BJ (cell line): ENCODE measurements around the gene POC5. TPM values are rescaled to one million over a fixed set of nuclear protein-coding genes. Genes with fewer than 3 reads are reported as not detected.

Experiments used
- CTCF ChIA-PET: fragments of 350-600 bp; formaldehyde crosslinking; extraction: SDS; loops from one replicate; lab custom pipeline; 2021; ENCODE audit warnings: antibody characterized with exemption, inconsistent platforms; lab: Yijun Ruan, JAX
- POLR2A ChIA-PET: fragments of 300-600 bp; sonication (Branson Sonifier 250); formaldehyde crosslinking; extraction: SDS; loops from one replicate; lab custom pipeline; 2021; ENCODE audit warnings: antibody characterized with exemption; lab: Charles Lee
- DNase-seq: peaks from one replicate; pipeline ENCODE4 v3.0.0-alpha.2; 2011; ENCODE audit warnings: low read depth
- H3K27me3 ChIP-seq: 2 replicates; pipeline ENCODE4 v1.6.0; 2011; ENCODE audit warnings: low read length; ENCODE audit not compliant: control insufficient read depth, insufficient read depth
- H3K36me3 ChIP-seq: 2 replicates; pipeline ENCODE4 v1.5.1; 2011; ENCODE audit warnings: low read length; ENCODE audit not compliant: control insufficient read depth, insufficient read depth
- H3K4me3 ChIP-seq: 2 replicates; pipeline ENCODE4 v1.5.1; 2011; ENCODE audit warnings: low read depth, mild to moderate bottlenecking, control low read depth, low read length
- polyA plus RNA-seq: library from polyadenylated mRNA; depleted of rRNA; stranded (reverse); fragments of >200 nt; gene quantifications from 2 replicates; pipeline ENCODE4 v1.2.3, GENCODE V29; 2011
- TF ChIP-seq, protein P1 (sequence below): IDR thresholded peaks from 2 replicates; pipeline ENCODE4 v1.5.1; 2011; ENCODE audit warnings: low read depth, mild to moderate bottlenecking, control low read depth, inconsistent platforms, low read length, moderate library complexity; ENCODE audit not compliant: insufficient read depth

Gene POC5
- polyA plus RNA-seq, 1 experiment: 8.4 TPM

DNA sequence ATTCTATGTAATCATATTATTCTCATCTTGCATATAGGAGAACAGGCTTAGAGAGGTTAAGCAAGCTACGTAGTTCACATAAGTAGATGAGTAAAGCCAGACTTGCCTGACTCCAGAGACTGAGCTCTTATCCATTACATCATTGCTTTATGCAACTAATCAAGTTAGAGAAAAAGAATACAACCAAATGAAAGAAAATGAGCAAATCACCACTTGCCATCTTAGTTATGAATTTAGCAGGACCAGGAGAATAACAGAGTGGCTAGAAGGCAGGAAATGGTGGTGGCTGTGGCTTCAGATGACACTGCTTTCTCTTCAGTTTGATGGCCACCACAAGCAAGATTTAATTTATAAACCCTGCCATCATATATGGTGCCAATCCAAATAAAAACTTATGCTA, 26.6 kb downstream of the POC5 start:
- H3K27me3 ChIP-seq: no peaks in the 10 kb centered on the region
- no peaks in the 10 kb centered on the region for H3K36me3 ChIP-seq
- CTCF ChIA-PET: no interaction called here
- no peak overlapping the region for H3K4me3 ChIP-seq
- DNase-seq: no peak
- TF ChIP-seq, protein P1, sequence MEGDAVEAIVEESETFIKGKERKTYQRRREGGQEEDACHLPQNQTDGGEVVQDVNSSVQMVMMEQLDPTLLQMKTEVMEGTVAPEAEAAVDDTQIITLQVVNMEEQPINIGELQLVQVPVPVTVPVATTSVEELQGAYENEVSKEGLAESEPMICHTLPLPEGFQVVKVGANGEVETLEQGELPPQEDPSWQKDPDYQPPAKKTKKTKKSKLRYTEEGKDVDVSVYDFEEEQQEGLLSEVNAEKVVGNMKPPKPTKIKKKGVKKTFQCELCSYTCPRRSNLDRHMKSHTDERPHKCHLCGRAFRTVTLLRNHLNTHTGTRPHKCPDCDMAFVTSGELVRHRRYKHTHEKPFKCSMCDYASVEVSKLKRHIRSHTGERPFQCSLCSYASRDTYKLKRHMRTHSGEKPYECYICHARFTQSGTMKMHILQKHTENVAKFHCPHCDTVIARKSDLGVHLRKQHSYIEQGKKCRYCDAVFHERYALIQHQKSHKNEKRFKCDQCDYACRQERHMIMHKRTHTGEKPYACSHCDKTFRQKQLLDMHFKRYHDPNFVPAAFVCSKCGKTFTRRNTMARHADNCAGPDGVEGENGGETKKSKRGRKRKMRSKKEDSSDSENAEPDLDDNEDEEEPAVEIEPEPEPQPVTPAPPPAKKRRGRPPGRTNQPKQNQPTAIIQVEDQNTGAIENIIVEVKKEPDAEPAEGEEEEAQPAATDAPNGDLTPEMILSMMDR: no peak
- POLR2A ChIA-PET: no interaction called here

DNA sequence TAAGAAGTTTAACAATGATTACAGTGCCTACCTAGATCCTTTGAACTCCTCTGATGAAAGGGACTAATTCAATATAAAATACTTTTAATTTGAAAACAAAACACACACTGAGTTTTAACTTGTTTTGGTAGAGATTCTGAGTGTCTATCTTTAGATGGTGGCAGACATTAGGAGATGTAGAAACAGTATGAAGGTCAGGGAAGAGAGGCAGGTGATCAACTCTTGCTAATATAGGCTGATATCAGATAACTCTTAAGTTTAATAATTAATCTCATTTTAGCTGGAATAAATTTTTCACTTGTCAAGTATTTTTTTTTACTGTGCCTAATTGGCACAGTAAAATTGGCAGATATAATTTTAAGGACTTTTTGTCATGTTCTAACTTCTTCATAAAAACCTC, 30.8 kb downstream of the POC5 start:
- CTCF ChIA-PET: no interaction called here
- H3K27me3 ChIP-seq: no peaks in the 10 kb centered on the region
- DNase-seq: no peak
- no peak overlapping the region for H3K4me3 ChIP-seq
- no peaks in the 10 kb centered on the region for H3K36me3 ChIP-seq
- TF ChIP-seq, protein P1: no peak
- POLR2A ChIA-PET: no interaction called here

DNA sequence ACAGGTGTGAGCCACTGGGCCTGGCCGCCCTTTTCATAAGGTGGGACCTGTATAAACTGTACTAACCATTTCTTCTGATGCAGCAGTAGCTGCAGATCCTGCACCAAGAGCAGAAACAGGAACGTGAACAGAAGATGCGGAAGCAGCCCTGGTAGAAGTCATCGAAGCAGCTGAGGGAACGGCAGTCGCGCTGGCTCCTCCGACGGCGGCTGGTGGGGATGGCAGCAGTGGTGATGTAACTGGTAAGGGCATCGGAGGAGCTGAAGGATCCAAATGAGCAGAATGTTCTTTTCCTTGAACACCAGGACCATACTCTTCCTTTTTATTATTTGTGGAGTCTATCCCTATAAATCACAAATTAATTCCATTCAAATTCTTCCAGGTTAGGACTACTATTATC, 32.1 kb downstream of the POC5 start:
- POLR2A ChIA-PET: interaction anchor here (0.6 kb wide), 1 partner anchor 387 kb away, joined by 4 read pairs; no protein-coding TSS in a partner anchor
- DNase-seq: no peak
- CTCF ChIA-PET: no interaction called here
- Histone ChIP-seq H3K27me3 (no peaks in the 10 kb centered on the region), H3K36me3 (no peaks in the 10 kb centered on the region), H3K4me3 (no peak overlapping the region)
- TF ChIP-seq, protein P1: no peak

DNA sequence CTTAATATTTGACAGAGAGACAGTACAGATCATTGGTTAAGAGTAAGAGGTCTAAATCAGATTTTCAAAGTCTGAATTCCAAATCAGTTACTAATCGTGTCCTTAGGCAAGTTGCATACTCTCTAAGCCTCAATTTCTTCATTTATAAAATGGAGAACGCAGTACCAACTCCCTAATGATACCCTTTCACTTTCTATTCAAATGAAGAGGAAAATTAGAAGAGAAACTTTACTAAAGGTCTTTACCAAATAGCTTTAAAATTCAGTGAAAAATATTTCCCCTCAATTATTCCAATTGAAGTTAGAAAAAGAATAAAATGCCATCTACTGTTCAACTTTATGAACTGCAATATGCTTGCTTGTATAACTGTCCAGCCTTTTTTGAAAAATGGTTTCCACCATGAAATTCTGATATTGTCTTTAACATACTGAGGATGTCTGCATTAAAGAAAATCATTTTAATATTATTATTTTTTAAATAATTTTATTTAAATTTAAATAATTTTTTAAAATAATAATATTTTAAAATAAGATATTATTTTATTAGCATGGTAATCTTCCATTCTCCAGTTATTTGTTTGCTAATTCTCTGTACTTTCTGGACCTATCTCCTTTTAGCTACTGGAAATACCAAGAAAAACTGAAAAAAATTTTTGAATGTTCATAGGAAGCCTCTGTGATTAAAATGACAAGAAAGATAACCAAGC, 36.0 kb downstream of the POC5 start:
- no peaks in the 10 kb centered on the region for H3K36me3 ChIP-seq
- H3K27me3 ChIP-seq: no peaks in the 10 kb centered on the region
- TF ChIP-seq, protein P1: peak; percentile 55
- no peak for DNase-seq
- ChIA-PET POLR2A (no interaction called here), CTCF (interaction anchor here (0.7 to 1.3 kb wide), 3 partner anchors 29 to 1009 kb away, joined by 3 to 4 read pairs (median 3); no protein-coding TSS in a partner anchor)
- H3K4me3 ChIP-seq: 0 out of 2 replicates have a peak overlapping the region, but pooled peaks have one; percentile 14

DNA sequence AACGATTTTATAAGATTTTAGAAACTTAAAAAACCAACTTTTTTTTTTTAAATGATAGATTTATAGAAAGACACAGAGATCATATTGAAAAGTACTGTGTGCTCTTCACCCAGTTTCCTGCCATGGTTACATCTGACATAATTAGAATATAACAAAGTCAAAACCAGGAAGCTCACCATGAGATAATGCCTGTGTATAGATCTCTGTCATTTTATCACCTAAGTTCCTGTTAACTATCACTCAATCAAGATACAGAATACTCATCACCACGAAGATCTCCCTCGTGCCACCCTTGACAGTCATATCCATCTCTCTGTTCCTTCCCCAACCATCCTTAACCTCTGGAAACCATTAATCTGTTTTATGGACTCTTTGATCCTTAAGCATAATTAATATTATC, 39.1 kb downstream of the POC5 start:
- no peaks in the 10 kb centered on the region for H3K27me3 ChIP-seq
- no peak overlapping the region for H3K4me3 ChIP-seq
- CTCF ChIA-PET: interaction anchor here (2.0 kb wide), 1 partner anchor 442 kb away, joined by 7 read pairs; the partner anchor contains the start of gene ANKRD31
- TF ChIP-seq, protein P1: no peak
- POLR2A ChIA-PET: no interaction called here
- no peaks in the 10 kb centered on the region for H3K36me3 ChIP-seq
- DNase-seq: no peak
